MCF 10A (cell line): ENCODE results near the gene SOCS7. TPM values are rescaled to one million over a fixed set of nuclear protein-coding genes. Genes with fewer than 3 reads are reported as not detected.

Source experiments
- BruUV-seq: library from RNA; stranded (reverse); fragments of 400-500 nt; replicated peaks from 2 replicates; lab custom pipeline; 2021; lab: Mats Ljungman, UMichigan
- CTCF ChIA-PET: fragments of 300-600 bp; sonication (Branson Sonifier 250); formaldehyde crosslinking; extraction: SDS; loops from one replicate; lab custom pipeline; 2021; ENCODE audit warnings: antibody characterized with exemption, inconsistent platforms; lab: Yijun Ruan, JAX
- POLR2A ChIA-PET: fragments of 300-600, 350-650 bp; sonication (Branson Sonifier 250); formaldehyde crosslinking; extraction: SDS; loops from one replicate; lab custom pipeline; 2020; ENCODE audit warnings: antibody characterized with exemption, inconsistent platforms; lab: Yijun Ruan, JAX
- DNase-seq: peaks from one replicate; pipeline ENCODE4 v3.0.0-alpha.2; 2018; ENCODE audit not compliant: unreplicated experiment
- H3K27ac Mint-ChIP-seq: one replicate; pipeline ENCODE4 v1.8.0; 2022; ENCODE audit warnings: mild to moderate bottlenecking, low read depth, mixed read lengths; ENCODE audit not compliant: unreplicated experiment
- H3K27me3 Mint-ChIP-seq: one replicate; pipeline ENCODE4 v1.8.0; 2022; ENCODE audit warnings: mixed read lengths; ENCODE audit not compliant: insufficient read depth, unreplicated experiment
- H3K36me3 Mint-ChIP-seq: one replicate; pipeline ENCODE4 v1.8.0; 2022; ENCODE audit warnings: mild to moderate bottlenecking, moderate library complexity, mixed read lengths; ENCODE audit not compliant: insufficient read depth, unreplicated experiment
- H3K4me1 Mint-ChIP-seq: one replicate; pipeline ENCODE4 v1.8.0; 2022; ENCODE audit warnings: mixed read lengths; ENCODE audit not compliant: insufficient read depth, unreplicated experiment
- H3K4me3 Mint-ChIP-seq: one replicate; pipeline ENCODE4 v1.8.0; 2022; ENCODE audit warnings: mild to moderate bottlenecking, moderate library complexity, mixed read lengths; ENCODE audit not compliant: unreplicated experiment
- H3K9me3 Mint-ChIP-seq: one replicate; pipeline ENCODE4 v1.8.0; 2022; ENCODE audit warnings: mixed read lengths; ENCODE audit not compliant: unreplicated experiment
- intact Hi-C: fragments of 100-400 bp; cut with micrococcal nuclease; formaldehyde crosslinking; loops from 2 replicates; pipeline ENCODE4 v1.14.1; 2022
- total RNA-seq: library from RNA; stranded (reverse); gene quantifications from 2 replicates; pipeline ENCODE4 v1.2.3, GENCODE V29; 2022
- TF ChIP-seq, protein P1 (sequence below): fragments of 200-600 bp; IDR thresholded peaks from one replicate; pipeline ENCODE4 v1.8.0; 2022; ENCODE audit warnings: antibody characterized with exemption, mild to moderate bottlenecking; ENCODE audit not compliant: unreplicated experiment

Gene SOCS7
- total RNA-seq, 1 experiment from 2014 or later: 26.2 TPM

DNA sequence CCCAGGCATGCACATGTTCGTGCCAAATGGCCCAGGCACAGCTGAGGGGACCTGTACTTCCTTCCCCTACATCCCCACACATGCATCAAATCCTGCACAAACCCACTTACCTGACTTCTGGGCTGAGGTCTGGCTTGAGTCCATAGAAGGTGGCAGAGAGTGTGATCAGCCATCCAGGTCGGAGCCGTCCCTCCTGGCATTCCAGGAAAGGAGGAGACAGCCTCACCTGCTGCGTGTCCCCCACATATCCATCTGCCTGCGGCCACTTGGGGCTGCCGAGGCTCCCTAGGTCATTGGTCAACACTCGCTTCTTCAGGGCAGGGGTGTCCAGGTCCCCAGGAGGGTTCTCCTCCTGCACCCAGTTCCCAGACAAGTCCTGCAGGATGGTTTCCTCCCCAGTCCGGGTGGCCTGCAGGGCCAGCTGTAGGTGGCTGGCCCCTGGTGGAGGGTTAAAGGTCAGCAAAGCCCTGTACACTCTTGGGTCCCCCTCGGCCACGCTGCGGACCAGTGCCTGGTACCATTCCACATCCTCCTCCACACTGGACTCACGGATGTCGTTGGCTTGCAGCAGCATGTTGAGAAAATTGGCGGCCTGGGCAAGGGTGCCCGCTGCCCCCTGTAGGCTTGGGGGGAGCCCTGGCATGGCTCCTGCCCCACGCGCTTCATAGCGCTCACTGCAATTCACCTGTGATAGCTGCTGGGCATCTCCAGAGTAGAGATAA is 8.6 kb upstream of the SOCS7 start:
- Mint-ChIP-seq H3K4me3 (no peak overlapping the region), H3K27me3 (peaks cover 10% of the 10 kb centered on the region), H3K9me3 (no peaks in the 10 kb centered on the region), H3K36me3 (no peaks in the 10 kb centered on the region), H3K27ac (no peak overlapping the region), H3K4me1 (no peaks in the 10 kb centered on the region)
- TF ChIP-seq, protein P1, sequence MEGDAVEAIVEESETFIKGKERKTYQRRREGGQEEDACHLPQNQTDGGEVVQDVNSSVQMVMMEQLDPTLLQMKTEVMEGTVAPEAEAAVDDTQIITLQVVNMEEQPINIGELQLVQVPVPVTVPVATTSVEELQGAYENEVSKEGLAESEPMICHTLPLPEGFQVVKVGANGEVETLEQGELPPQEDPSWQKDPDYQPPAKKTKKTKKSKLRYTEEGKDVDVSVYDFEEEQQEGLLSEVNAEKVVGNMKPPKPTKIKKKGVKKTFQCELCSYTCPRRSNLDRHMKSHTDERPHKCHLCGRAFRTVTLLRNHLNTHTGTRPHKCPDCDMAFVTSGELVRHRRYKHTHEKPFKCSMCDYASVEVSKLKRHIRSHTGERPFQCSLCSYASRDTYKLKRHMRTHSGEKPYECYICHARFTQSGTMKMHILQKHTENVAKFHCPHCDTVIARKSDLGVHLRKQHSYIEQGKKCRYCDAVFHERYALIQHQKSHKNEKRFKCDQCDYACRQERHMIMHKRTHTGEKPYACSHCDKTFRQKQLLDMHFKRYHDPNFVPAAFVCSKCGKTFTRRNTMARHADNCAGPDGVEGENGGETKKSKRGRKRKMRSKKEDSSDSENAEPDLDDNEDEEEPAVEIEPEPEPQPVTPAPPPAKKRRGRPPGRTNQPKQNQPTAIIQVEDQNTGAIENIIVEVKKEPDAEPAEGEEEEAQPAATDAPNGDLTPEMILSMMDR: no peak
- DNase-seq: no peak
- ChIA-PET POLR2A (no interaction called here), CTCF (interaction anchor here (0.8 to 2.2 kb wide), 2 partner anchors 21 to 71 kb away, joined by 3 to 11 read pairs; no protein-coding TSS in a partner anchor)
- intact Hi-C loops: no loop called here
- BruUV-seq: no TSS peak

DNA sequence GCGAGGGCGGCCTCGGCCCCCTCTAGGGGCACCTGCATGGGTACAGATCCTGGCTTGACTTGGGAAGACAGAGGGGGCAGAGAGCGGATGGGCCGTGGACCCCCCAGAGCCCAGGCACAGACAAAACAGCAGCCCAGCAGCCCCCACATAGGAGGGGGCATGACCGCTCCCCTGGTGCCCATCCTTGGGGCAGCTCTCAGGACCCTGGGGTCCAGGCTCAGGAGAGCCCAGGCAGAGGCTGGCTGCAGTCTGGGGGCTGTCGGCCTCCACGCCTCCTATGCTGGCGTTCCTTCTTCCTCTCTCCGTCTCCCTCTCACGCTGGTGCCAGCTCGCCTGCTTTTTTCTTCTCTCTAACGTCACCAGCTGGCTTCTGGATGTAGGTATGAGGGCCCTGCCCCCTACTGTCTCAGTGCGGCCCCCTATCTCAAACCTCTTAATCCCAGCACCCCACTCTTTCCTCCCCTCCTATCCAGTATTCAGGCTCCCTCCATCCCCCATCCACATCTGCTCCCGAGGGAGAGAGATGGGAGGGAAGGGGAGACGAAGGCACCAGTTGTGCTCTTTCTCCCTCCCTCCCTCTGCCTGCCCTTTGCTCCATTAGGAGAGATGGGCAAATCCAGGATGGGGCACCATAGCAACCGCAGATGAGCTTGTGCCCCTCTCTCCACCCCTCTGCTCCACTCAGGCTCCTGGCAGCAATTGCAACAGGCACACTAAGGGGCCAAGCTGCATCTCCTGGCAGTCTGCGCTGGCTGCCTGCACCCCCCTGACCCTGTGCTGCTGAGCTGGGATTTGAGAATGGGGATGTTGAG is 7.8 kb upstream of the SOCS7 start, which contains the start of gene GPR179:
Gene GPR179, minus strand, starts transcription at position 349 of the 812 bp plus-strand sequence. Its CDS starts 167 bp downstream, at position 182.
- Mint-ChIP-seq H3K27me3 (peaks cover 10% of the 10 kb centered on the region), H3K36me3 (no peaks in the 10 kb centered on the region), H3K9me3 (no peaks in the 10 kb centered on the region), H3K4me1 (no peaks in the 10 kb centered on the region), H3K4me3 (no peak within 1 kb of the TSS), H3K27ac (no peak within 1 kb of the TSS)
- TF ChIP-seq, protein P1: no peak
- DNase-seq: no peak
- intact Hi-C loops: no loop called here
- ChIA-PET CTCF (interaction anchor here (0.6 to 1.1 kb wide), 4 partner anchors 10 to 357 kb away, joined by 3 to 4 read pairs (median 3); no protein-coding TSS in a partner anchor), POLR2A (no interaction called here)
- BruUV-seq: no TSS peak

DNA sequence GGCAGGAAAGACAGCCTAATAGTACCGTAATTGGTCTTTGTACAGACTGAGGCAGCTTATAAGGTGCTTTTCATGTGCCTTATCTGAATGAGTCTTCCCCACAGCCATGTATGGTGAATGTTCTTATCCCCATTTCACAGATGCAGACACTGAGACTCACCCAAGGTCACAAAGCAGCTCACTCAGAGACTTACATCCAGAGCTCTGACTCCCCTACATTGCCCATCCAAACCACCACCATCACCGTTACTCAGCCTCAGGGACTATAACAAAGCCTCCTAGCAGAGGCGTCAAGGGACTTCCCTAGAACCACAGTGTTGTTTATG is 7.3 kb upstream of the SOCS7 start:
- intact Hi-C loops: no loop called here
- ChIA-PET CTCF (interaction anchor here (0.6 to 1.1 kb wide), 3 partner anchors 11 to 357 kb away, joined by 3 to 4 read pairs (median 3); no protein-coding TSS in a partner anchor), POLR2A (no interaction called here)
- Mint-ChIP-seq H3K27me3 (peaks cover 10% of the 10 kb centered on the region), H3K4me3 (no peak overlapping the region), H3K9me3 (no peaks in the 10 kb centered on the region), H3K36me3 (no peaks in the 10 kb centered on the region), H3K4me1 (no peaks in the 10 kb centered on the region), H3K27ac (no peak overlapping the region)
- DNase-seq: no peak
- TF ChIP-seq, protein P1: no peak
- no TSS peak for BruUV-seq

DNA sequence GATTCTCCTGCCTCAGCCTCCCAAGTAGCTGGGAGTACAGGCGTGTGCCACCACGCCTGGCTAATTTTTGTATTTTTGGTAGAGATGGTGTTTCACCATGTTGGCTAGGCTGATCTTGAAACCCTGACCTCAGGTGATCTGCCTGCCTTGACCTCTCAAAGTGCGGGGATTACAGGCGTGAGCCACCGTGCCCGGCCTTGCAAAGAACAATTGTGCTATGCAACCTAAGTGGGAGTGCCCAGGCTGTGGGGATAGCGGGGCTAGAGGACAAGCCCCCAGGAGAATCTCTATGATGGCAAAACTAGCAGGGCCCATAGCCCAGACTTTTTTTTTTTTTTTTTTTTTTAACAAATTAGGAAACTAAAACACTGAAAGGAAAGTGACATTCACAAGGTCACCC is 5.9 kb upstream of the SOCS7 start:
- peaks cover 10% of the 10 kb centered on the region for H3K27me3 Mint-ChIP-seq
- H3K9me3 Mint-ChIP-seq: no peaks in the 10 kb centered on the region
- TF ChIP-seq, protein P1: no peak
- CTCF ChIA-PET: interaction anchor here (6.7 kb wide), 1 partner anchor 67 kb away, joined by 114 read pairs; no protein-coding TSS in a partner anchor
- H3K27ac Mint-ChIP-seq: no peak overlapping the region
- no peak overlapping the region for H3K4me3 Mint-ChIP-seq
- BruUV-seq: no TSS peak
- no peak for DNase-seq
- POLR2A ChIA-PET: interaction anchor here (0.9 kb wide), 1 partner anchor 14 kb away, joined by 3 read pairs; no protein-coding TSS in a partner anchor
- intact Hi-C loops: no loop called here
- H3K4me1 Mint-ChIP-seq: peaks cover 6% of the 10 kb centered on the region
- no peaks in the 10 kb centered on the region for H3K36me3 Mint-ChIP-seq
